ENCODE data around the gene OVOL3. TPM values are rescaled to one million over a fixed set of nuclear protein-coding genes. Genes with fewer than 3 reads are reported as not detected.

OVOL3 gene
- total RNA-seq, 1 donor from 2014 or later = not detected

DNA sequence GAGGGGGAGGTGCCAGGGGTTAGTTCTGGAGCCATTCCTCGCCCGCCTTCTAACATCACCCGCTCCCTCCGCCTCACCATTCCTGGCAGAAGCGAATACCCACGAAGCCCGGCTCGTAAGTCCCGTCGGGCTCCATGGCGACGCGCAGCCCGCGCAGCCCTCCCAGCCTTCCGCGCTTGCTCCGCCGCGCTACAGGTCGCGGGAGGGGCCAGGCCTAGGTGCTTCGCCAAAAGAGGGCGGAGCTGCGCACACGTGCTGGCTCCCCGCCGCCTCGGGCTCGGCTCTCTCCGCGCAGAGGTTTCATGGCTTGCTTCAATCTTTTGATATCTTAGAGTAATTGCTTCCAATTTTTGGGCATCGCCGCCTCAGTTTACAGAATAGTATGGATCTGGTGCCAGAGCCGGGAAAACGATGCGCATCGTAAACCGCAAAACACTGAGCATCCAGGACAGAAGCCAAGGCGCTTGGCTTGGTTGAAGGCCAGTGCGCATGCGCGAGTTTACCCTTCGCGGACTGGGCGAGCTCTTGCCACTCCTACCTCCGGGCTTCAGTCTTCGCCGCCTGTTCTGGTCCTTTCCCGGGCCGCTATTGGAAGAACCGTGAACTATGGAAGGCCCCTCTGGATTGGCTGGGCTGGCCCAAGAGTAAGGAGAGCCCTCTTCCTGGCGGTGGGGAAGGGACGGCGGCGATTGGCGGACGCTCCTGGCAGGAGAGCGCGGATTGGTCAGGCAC is 3.9 kb downstream of the OVOL3 start, which contains the start of gene POLR2I:
POLR2I (minus strand) TSS at position 155 of the 732 bp plus-strand sequence; CDS start at position 136, 19 bp downstream.
- Mint-ChIP-seq H3K9me3 (no peaks in the 10 kb centered on the region), H3K36me3 (peaks cover 14% of the 10 kb centered on the region), H3K27ac (peak within 1 kb of the TSS; percentile 96), H3K4me3 (peak within 1 kb of the TSS; percentile 91), H3K27me3 (ENCODE audit: low read depth) (peaks cover 2% of the 10 kb centered on the region), H3K4me1 (peaks cover 27% of the 10 kb centered on the region)
- peak; percentile 97 to 98 for DNase-seq (ENCODE audit: low spot score in 2 of 2, unreplicated experiment in 2 of 2)
- TF ChIP-seq, protein P1, sequence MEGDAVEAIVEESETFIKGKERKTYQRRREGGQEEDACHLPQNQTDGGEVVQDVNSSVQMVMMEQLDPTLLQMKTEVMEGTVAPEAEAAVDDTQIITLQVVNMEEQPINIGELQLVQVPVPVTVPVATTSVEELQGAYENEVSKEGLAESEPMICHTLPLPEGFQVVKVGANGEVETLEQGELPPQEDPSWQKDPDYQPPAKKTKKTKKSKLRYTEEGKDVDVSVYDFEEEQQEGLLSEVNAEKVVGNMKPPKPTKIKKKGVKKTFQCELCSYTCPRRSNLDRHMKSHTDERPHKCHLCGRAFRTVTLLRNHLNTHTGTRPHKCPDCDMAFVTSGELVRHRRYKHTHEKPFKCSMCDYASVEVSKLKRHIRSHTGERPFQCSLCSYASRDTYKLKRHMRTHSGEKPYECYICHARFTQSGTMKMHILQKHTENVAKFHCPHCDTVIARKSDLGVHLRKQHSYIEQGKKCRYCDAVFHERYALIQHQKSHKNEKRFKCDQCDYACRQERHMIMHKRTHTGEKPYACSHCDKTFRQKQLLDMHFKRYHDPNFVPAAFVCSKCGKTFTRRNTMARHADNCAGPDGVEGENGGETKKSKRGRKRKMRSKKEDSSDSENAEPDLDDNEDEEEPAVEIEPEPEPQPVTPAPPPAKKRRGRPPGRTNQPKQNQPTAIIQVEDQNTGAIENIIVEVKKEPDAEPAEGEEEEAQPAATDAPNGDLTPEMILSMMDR (IDR thresholded peaks at IDR 0.05; ENCODE audit: unreplicated experiment) = no peak

- Mint-ChIP-seq H3K4me1 (peaks cover 30% of the 10 kb centered on the region), H3K4me3 (peak within 1 kb of the TSS; percentile 91), H3K36me3 (peaks cover 19% of the 10 kb centered on the region), H3K9me3 (no peaks in the 10 kb centered on the region), H3K27me3 (ENCODE audit: low read depth) (peaks cover 2% of the 10 kb centered on the region), H3K27ac (peak within 1 kb of the TSS; percentile 96)
- peak in 1 of 2 experiments; percentile 51 for DNase-seq (ENCODE audit: low spot score in 2 of 2, unreplicated experiment in 2 of 2)
- TF ChIP-seq, protein P1 (IDR thresholded peaks at IDR 0.05; ENCODE audit: unreplicated experiment) = no peak
Measured at GRCh38 chr19:36115453-36116343, 4.8 kb downstream of the OVOL3 start, which contains the start of gene TBCB. Gene TBCB, plus strand, starts transcription at chr19:36115468. Its CDS starts 93 bp downstream, at chr19:36115561.

- no peak for DNase-seq (ENCODE audit: low spot score in 2 of 2, unreplicated experiment in 2 of 2)
- Mint-ChIP-seq H3K4me3 (peak overlapping the region; percentile 91), H3K27ac (peak overlapping the region; percentile 82), H3K27me3 (ENCODE audit: low read depth) (peaks cover 2% of the 10 kb centered on the region), H3K4me1 (peaks cover 30% of the 10 kb centered on the region), H3K9me3 (no peaks in the 10 kb centered on the region), H3K36me3 (peaks cover 19% of the 10 kb centered on the region)
- TF ChIP-seq, protein P1 (IDR thresholded peaks at IDR 0.05; ENCODE audit: unreplicated experiment) = no peak
Measured at GRCh38 chr19:36116344-36116637, 5.3 kb downstream of the OVOL3 start.

DNA sequence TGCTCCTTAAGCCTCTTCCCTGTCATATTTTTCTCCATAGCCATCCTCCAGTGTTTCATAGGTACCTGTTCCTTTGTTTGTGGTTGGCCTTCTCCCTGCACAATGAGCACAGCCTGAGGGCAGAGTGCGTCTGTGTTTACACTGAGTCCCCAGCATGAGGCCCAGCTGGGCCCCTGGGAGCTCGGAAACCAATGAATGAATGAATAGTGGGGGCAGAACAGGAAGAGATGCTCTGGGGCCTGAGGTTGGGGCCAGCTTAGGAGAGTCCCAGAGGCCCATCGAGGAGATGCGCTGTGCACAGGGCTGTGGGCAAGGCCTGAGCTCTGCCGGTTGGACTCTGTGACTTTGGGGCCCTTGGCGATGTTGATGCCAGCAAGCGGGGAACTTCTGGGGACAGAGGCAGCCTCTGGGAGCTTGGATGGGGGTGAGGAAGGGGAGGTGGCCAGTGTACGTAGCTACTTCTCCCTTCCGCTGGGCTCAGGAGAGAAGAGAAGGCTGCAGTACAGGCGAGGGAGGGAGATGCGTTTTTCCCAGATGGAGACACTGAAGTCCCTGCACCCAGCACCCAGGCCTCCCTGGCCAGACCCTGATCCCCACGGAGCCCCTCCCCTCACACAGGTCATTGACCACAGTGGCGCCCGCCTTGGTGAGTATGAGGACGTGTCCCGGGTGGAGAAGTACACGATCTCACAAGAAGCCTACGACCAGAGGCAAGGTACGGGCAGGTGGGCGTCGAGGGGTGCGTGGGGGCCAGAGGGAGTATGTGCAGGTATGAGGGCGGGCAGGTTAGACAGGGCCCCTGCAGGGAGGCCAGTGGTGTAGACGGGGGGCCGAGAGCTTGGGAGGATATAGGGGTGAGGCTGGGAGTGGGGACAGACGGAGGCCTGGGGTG is 9.4 kb downstream of the OVOL3 start:
- Mint-ChIP-seq H3K36me3 (peaks cover 19% of the 10 kb centered on the region), H3K27me3 (ENCODE audit: low read depth) (no peaks in the 10 kb centered on the region), H3K4me3 (no peak overlapping the region), H3K9me3 (no peaks in the 10 kb centered on the region), H3K27ac (peak overlapping the region; percentile 22), H3K4me1 (peaks cover 12% of the 10 kb centered on the region)
- TF ChIP-seq, protein P1 (IDR thresholded peaks at IDR 0.05; ENCODE audit: unreplicated experiment) = no peak
- no peak for DNase-seq (ENCODE audit: low spot score in 2 of 2, unreplicated experiment in 2 of 2)

GRCh38 chr19:36120984-36121358 is 10.0 kb downstream of the OVOL3 start:
- DNase-seq (ENCODE audit: low spot score in 2 of 2, unreplicated experiment in 2 of 2) = no peak
- TF ChIP-seq, protein P1 (IDR thresholded peaks at IDR 0.05; ENCODE audit: unreplicated experiment) = no peak
- Mint-ChIP-seq H3K36me3 (peaks cover 25% of the 10 kb centered on the region), H3K9me3 (no peaks in the 10 kb centered on the region), H3K4me1 (peaks cover 11% of the 10 kb centered on the region), H3K4me3 (no peak overlapping the region), H3K27me3 (ENCODE audit: low read depth) (no peaks in the 10 kb centered on the region), H3K27ac (no peak overlapping the region)

Measured in mesothelial cell of epicardium (in vitro differentiated cells).